Superior temporal gyrus (tissue), 1 donor: Measurements from ENCODE around the gene RXRA.

ENCODE experiments used
- DNase-seq: peaks from one replicate; pipeline ENCODE4 v3.0.0-alpha.2; 2016; ENCODE audit errors: extremely low spot score

Gene RXRA

DNA sequence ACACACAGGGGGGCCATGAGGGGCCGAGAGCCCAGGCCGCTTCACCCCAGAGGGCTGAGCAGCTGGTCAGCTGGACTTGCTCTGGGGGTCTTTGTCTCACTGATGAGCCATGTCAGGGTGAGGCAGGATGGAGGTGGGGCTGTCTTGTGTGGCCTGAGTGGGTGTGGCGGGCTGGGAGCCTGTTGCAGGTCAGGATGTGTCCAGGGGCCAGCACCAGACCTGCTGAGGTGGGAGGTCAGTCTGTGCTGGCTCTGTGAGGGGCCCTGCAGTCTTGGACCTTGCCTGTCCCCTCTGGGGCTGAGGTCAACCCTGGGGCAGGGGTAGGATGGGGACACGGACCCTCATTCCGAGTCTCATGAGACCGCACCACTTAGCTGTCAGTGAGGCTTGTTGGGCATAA lies 56.9 kb downstream of the RXRA start:
- no peak for DNase-seq

DNA sequence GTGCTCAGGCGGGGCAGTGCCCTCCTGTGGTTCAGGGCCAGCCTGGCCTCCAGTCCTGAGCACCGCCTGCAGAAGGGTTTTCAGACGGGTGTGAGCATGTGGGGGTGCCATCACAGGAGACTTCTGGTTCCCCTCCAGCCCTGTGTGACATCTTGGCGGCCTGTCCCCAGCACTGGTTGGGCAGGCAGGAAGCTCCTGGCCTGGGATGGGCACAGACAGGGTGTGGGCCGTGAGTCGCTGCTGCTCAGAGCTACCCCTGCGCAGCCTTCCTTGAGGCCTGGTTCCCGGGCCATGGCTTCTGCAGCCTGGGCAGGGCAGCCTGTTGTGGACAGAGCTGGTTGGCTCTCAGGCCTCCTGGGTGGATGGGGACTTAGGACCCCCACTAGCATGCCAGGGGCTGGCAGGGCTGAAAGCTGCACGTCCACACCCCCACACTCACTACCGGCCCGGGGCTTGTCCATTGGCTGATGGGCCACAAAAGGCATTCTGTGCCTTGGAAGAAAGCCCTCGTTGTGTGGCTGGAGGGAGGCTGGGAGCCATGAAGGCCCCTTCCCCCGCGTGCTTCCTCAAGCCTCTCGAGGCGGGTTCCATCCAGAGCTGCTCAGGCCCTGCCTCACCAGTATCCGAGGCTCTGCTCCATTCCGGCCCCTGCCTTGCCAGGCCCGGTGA lies 58.7 kb downstream of the RXRA start:
- DNase-seq: peak; percentile 86

DNA sequence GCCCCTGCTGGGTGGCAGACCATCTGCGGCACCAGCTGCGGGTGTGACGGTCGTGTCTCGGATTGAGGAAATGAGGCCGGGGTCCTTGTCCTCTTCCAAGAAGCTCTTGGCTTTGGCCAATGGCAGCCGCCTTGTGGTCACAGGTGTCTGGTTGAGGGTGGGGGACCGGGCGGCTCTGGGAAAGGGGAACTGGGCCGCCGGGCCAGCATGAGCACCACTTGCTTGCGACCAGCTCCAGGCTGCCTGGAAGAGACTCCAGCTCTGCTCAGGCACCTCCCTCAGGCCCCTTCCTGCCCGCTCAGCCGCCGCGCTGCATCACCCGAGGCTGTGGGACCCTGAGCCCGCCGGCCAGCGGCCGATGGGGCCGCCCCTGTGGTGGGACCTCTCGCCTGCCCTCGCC lies 59.7 kb downstream of the RXRA start:
- no peak for DNase-seq

DNA sequence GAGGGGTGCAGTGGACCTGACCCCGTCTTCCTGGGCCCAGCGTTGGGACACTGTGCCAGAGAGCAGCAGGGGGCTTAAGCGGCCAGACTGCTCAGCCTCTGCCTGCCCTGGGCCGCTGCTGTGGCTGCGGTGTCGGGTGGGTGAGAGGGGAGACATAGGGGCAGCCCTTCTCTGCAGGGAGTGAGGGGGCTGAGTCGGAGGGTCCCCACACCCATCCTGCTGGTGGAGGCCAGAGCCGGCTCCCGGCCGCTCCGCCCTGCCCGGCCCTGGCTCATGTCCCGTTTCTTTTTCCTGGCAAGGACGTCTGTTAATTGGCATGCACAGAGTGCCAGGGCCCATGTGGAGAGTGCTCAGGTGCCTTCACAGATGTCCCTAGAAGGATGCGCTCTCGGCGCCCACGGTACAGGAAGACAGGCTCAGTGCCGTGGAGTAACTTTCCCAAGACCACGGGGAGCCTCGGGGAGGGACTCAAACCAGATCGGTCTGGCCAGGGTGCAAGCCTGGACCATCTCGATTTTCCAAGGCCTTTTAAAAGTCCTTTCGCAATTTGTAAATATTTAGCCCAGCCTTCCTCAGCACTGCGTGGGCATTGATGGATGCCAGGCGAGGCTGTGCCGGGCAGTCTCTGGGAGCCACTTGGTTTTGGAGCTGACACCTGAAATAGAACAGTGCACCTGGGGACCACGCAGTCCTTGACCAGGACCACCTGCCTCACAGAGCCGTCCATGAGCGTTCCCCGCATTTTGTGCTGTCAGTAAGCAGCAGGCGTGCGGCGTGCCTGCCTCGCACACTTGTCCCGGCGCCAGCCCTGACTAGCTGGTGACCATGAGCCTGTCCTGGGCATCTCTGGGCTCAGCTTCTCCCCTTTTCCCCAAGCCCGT lies 60.9 kb downstream of the RXRA start:
- DNase-seq: no peak

DNA sequence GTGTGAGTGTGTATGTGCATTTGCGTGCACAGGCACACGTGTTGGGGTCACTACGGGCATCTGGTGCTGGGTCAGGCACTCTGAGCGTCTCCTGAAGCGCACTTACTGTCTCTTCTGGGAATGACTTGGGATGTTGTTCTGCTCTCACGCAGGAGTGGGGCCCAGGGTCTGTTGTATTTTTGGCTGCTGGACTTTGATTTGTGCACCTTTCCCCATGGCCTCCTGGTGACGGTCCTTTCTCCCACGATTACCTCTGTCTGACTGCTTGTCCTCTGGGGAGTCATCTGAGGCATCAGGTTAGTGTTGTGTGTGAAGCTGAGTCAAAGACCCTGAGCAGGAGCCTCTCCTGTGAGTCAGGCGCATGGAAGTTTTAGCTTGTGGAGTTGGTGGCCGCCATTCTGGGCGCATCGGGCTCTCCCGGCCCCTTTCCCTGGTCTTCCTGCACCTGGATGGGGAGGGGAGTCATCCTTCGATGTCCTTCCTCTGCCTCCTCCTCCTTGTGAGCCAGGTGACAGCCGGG lies 62.1 kb downstream of the RXRA start:
- no peak for DNase-seq

DNA sequence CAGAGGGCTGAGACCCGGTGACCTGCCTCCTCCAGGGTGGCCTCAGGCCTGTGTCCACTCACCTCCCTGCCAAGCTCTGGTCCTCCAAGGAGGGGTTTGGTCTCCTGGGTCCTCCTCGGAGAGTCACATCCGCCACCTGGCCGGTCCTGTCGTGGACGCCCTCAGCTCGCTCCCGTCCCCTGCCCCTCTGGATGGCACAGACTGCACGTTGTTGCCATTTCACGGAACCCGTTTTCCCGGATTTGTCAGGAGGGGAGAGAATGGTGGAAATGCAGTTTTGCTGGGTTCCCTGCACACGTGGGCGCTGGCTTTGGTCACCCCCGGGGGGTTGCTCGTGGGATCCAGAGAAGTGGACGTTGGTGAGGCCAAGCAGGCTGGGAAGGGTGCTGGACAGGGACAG lies 62.7 kb downstream of the RXRA start:
- no peak for DNase-seq

DNA sequence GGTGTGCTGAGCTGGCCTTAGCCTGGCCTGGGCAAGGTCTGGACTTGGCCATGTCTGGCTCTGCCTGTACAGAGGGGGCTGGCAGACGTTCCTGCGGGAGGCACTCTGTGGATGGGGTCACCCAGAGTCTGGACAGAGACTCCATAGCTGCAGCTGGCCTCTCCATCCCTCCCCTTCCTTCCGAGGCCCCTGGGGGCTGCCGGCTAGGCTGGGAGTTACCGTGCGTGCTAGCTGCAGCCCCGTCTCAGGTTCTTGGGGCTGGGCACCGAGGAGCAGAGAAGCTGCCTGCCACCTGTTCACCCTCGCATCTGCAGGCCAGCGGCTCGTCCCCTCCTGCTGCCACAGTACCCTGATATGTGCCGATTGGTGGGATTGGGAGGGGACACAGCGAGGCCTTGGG lies 63.4 kb downstream of the RXRA start:
- no peak for DNase-seq

DNA sequence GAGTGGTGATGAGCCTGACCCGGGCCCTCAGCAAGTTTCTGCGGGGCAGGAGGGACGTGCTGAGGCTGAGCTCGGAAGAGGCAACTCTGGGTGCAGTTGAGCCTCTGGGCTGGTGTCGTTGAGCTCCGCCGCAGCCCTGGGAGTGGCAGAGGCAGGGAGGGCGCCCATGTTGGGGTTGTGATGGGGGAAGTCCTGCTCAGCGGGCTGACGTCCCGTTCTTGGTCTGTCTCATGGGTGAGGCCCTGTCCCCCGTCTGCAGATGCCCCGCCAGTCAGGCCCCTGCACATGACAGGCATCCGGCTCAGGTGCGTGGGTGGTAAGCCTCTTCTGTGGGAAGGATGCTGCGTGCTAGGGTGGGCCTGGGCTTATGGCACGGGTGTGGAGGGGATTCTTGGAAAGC lies 64.3 kb downstream of the RXRA start:
- DNase-seq: no peak

DNA sequence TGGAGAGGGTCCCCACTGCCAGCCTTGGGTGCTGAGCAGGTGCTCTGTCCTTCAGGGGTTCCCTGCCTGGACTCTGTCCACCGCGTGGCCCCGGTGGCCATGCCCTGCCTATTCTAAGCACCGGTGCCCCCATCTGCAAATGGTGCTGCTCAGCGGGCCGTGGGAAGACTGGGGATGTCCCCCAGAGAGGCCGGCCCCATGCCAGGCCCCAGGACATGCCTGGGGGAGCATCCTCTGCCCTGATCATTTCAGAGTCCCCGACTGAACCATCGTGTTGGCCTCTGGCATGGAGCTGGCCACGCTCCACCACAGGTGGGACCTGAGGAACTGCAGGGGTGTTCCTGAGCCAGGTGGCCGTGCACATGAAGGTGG lies 64.7 kb downstream of the RXRA start:
- DNase-seq: no peak

DNA sequence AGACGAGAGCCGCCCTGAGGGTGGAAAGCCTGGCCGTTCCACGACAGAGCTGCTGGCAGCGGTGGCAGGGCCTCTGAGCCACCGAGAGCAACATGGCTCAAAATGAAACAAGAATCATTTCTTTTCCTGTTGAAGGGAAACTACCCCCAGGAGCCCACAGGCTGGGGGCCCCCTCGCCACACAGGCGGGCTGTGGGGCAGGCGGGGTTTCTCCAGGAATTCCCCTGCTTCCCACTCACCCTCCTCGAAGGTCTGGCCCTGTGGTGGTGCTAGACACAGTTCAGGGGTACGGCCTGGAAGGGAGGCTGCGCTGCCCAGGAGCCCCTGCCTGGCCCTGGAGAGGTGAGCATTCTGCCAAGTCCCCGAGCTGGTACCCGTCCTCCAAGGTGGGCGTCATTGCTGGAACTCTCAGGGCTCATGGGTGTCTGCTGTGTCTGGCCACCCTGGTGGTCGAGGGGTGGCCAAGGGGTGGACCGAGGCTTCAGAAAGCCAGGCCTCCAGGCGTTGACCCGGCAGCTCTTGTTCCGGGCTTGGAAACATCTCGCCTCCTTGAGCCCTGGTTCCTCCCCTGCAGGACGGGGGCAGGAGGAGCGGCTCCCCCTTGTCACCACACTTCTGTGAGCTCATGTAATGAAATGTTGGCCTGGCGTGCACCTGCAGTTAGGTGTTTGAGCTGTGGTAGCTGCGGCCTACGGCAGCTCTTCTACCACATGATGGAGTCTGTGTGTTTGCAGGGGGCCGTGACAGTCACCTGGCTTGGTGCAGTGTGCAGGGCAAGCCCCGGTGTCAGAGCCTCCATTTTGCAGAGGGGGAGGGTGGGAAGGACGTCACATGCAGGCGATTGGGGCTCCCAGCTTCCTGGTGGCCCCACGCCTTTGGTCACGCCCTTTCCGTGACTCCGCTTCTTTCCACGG lies 65.3 kb downstream of the RXRA start:
- no peak for DNase-seq

DNA sequence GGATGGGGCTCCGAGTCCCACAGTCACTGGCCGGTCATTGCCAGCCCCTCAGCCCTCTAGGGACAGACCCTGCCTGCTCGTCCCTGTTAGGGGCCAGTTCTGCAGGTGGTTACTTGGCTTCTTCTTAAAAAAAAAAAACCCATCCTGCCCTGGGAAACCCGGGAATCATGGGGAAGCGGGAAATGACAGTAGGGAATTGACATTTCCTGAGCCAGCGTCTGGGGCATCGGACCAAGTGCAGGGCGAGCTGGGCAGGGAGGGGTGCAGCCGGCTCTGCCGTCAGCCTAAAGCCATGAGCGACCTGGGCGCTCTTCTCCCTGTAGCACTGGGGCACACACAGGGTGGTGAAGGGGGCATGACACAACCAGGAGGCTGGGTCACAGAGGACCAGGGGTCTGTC lies 66.6 kb downstream of the RXRA start:
- no peak for DNase-seq

DNA sequence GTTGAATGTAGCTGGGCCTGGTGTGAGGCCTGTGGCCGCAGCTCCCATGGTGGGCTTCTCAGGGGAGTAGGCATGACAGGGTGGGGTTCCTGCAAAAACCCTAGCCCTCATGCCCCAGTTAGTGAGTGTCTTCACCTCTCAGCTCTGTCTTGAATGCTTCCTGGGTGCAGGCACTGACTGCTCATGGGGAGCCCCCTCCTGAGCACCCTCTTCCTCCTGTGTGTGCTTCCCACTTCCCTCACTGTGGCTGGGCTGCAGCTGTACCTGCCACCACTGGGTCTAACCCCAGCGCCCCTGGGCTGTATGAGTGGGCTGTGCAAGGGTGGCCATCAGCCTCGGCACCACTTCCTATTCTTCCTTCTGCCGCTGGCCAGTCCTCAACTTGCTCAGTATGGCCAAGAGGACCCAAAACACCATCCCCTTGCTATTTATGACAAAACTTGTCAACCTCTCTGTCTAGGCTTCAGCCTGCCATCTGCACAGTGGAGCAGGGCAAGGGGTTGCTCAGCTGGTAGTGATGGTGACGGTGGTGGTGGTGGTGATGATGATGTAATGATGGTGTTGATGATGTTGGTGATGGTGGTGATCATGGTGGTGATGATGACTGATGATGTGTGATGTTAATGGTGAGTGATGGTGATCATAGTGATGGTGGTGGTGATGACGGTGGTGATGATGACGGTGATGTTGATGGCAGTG lies 67.5 kb downstream of the RXRA start:
- DNase-seq: no peak

DNA sequence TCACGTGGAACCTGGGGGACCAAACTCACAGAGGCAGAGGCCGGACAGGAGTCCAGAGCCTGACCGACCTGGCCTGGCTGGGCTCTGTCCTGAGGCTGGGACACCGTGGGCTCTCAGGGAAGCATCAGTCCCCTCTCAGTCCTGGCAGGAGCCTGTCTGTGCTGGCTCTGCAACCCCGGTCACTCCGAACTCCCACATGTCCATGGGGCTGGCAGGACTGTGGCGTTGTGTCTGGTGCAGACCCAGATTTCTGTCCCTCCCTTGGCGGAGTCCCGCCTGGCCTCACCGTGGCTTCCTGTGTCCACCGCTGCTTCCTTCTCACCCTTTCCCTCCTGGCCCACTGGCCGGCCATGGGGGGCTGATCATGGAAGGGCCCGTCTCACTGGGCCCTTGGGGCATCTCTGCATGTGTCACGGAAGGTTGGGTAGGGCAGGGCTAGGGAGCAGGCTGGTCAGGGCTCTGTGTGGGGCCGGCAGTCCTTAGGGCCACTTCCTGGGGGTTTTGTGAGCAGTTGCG lies 68.8 kb downstream of the RXRA start:
- no peak for DNase-seq

DNA sequence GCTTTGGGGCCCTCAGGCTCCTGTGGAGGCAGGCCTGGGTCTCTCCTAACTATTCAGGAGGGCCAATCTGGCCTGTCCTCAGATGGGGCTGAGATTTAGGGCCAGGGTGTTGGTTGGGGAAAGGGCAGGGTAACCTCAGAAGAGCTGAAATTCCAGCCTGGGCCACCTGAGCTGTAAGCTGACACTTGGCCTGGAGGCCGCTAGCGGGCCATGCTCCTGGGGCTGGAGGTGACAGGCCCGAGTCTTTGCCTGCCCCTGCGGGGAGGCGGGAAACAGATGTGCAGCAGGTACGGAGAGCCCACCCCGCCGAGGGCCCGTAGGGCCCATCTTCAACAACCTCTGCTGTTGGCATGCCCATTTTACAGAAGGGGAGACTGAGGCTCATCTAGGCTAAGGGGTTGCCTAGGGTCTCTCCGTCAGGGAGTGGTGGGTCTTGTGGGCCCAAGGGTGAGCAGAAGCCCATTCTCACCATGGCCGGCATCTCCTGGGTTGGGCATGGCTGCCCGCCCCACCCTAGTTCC lies 69.5 kb downstream of the RXRA start:
- no peak for DNase-seq

DNA sequence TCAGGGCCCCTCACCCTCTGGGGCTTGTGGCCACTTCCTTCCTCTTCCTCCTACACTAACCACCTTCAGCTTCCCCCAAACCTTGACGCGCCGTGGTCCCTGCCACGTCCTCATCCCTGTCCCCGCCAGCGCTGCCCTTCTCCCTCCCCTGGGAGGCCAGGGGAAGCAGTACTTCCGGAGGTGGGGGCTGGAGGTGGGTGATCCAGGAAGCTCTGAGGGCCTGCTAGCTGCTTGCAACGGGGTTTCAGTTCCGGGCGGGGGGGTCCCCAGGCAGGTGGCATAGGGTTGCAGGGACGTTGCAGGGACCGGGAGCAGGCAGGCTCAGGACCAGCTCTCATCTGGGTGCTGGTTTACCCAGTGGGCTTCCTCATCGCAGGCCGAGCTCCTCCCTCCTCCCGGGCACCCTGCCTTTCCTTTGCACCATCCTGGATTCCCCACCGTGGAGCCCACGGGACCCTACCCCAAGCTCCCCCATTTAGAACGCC lies 70.0 kb downstream of the RXRA start:
- no peak for DNase-seq

DNA sequence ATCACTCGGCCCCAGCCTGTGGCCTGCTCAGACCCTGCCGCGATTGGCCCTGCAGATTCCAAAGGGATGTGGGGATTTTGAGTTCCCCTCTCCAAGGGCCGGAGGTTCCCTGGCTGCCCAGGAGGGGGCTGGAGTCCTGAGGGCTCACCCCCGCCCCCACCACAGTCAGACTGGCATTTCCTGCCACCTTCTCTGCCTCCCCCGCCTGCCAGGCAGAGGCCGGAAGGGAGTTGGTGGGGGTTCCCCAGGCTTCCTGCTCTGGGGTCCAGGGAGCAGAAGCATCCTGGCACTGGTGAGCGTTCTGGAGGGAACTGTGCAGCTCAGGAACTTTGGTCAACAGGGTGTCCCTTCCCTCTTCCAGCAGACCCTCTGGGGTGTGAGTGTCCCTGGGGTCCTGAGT lies 70.6 kb downstream of the RXRA start:
- no peak for DNase-seq

DNA sequence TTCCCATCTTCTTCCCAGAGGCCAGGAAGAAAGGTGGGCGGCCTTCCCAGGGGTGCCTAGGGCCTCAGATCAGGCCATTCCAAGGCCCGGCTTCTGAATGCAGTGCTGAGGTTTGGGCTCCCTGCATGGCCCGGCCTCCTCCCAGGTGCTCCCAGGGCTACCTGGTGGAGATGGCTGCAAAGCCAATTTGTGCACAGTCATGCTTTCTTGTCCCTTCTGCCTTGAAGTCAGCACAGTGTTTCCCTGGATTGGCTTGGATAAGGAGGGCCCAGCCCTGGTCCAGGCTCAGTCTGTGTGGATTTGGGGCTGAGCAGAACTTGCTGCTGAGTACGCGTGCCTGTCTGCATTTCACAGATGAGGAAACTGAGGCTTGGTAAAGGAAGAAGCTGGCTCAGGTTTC lies 72.5 kb downstream of the RXRA start:
- no peak for DNase-seq

DNA sequence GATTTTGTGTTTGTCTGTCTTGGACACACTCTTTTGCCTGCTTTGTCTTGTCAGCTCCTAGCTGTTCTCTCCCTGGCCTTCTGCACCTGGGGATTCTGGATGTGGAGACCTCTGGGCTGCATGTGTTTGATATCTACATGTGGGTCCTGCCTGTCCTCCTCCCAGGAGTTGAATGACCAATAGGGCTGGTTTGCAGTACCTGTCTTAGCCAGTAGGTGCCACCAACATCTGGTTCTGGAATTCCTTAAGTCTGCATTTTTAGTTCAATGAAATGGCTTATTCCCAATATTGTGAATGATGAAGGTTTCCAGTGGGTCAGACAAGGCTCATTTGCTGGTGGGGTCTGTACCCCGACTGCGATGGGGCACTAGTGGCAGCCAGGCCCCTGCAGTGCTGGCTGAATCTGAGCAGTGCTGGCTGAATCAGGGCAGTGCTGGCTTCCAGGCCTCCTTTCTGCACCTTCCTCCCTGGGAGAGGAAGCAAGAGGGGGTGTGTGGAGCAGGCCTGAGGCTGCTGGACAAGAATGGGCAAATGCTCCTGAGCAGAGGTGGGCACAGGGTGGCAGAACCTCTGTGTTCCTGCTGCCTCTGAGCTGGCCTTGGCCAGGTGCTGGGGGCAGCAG lies 73.3 kb downstream of the RXRA start:
- no peak for DNase-seq

DNA sequence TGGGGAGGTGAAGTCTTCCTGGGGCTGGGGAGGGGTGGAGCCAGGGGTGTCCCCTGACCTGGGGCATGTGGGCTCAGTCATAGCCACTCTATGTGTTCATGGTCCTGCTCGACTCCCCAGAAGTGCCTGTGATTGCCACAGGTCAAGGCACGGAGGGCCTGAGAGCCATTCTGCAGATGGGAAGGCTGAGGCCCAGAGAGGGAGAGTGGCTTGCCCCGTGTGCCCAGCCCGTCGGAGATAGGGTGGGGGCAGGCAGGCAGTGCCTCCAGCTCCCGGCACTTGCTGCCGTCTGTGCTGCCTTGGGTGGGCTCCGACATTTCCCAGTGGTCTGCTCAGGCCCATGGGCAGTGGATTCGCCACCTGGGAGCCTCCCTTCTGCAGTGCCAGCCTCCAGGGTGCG lies 74.0 kb downstream of the RXRA start:
- DNase-seq: no peak

DNA sequence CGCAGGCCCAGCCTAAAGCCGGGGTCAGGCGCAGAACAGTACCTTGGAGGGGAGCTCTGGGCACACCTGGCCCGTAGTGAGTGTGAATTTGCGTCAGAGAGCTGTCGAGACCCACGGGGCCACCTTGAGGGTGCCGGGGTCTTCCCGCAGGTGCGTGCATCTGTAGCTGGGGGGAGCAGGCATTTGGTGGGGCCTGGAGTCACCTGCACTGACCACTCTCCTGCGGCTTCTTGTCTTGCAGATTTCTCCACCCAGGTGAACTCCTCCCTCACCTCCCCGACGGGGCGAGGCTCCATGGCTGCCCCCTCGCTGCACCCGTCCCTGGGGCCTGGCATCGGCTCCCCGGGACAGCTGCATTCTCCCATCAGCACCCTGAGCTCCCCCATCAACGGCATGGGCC lies 75.1 kb downstream of the RXRA start:
- no peak for DNase-seq

DNA sequence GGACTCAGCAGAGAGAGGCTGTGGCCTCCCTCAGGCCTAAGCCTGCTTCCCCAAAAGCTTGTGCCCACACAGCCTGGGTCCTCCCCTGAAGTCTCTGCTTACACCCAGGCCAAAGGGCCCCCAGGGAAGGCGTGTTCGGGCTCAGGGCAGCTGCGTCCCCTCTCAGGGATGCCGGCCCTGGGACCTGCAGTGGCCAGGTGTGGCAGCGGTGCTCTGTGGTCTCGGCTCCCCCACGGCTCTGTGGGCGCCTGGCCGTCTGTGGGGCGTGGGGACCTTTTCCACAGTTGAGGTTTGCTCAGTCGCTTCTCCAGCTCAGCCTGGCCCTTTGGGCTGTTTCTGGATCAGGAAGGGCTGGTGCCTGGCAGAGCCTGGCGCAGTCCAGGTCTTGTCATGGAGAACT lies 75.9 kb downstream of the RXRA start:
- DNase-seq: no peak
